OCI-LY7 (cell line): ENCODE results near the gene FAM174B.

Experiments
- EZH2phosphoT487 ChIP-seq: fragments of 200-600 bp; sonication (generic); IDR thresholded peaks from 2 replicates; pipeline ENCODE4 v1.6.1; 2018; ENCODE audit warnings: low read depth, borderline replicate concordance, mild to moderate bottlenecking, mixed run types, antibody characterized with exemption, low read length, moderate library complexity, mixed read lengths
- TF ChIP-seq, protein P1 (sequence below): fragments of 200-600 bp; sonication (generic); conservative IDR thresholded peaks from 2 replicates; pipeline ENCODE4 v1.5.1; 2014; ENCODE audit warnings: mild to moderate bottlenecking, antibody characterized with exemption, low read length, moderate library complexity, mixed read lengths

DNA sequence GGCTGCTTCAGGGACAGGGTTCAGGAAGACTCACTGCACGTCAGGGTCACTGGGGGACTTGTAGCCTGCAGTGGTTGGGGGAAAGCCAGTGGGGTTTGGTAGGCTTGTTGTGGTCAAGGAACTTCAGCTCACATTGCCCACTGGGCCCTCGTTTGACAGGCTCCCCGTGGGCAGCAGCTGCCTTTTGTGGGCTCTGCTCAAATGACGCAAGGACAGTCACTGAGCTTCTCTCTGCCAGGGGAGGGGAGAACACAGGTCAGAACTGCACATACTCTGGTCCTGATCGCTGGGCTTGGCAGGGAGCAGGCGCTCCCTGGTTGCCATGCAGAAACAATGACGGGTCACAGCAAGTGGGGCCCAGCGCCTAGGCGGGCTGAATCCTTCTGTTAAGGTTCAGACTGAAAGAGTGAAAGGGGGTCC is 45.5 kb downstream of the FAM174B start:
- TF ChIP-seq, protein P1, sequence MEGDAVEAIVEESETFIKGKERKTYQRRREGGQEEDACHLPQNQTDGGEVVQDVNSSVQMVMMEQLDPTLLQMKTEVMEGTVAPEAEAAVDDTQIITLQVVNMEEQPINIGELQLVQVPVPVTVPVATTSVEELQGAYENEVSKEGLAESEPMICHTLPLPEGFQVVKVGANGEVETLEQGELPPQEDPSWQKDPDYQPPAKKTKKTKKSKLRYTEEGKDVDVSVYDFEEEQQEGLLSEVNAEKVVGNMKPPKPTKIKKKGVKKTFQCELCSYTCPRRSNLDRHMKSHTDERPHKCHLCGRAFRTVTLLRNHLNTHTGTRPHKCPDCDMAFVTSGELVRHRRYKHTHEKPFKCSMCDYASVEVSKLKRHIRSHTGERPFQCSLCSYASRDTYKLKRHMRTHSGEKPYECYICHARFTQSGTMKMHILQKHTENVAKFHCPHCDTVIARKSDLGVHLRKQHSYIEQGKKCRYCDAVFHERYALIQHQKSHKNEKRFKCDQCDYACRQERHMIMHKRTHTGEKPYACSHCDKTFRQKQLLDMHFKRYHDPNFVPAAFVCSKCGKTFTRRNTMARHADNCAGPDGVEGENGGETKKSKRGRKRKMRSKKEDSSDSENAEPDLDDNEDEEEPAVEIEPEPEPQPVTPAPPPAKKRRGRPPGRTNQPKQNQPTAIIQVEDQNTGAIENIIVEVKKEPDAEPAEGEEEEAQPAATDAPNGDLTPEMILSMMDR: no peak
- TF ChIP-seq EZH2phosphoT487: no peak
